ENCODE data around the gene FAAH.

The FAAH gene

GRCh38 chr1:46449223-46450159 lies 55.4 kb downstream of the FAAH start:
- no peak for DNase-seq (ENCODE audit: low read depth in 2 of 2)

GRCh38 chr1:46450160-46450517 lies 56.0 kb downstream of the FAAH start:
- DNase-seq (ENCODE audit: low read depth in 2 of 2), result no peak

- no peak for DNase-seq (ENCODE audit: low read depth in 2 of 2)
Measured at GRCh38 chr1:46451948-46452930, 58.1 kb downstream of the FAAH start.

GRCh38 chr1:46452931-46453325 lies 58.8 kb downstream of the FAAH start:
- no peak for DNase-seq (ENCODE audit: low read depth in 2 of 2)

GRCh38 chr1:46453449-46453848 lies 59.3 kb downstream of the FAAH start:
- DNase-seq (ENCODE audit: low read depth in 2 of 2), result no peak

GRCh38 chr1:46455951-46456350 lies 61.8 kb downstream of the FAAH start:
- DNase-seq (ENCODE audit: low read depth in 2 of 2), result no peak

GRCh38 chr1:46456411-46456963 lies 62.4 kb downstream of the FAAH start:
- DNase-seq (ENCODE audit: low read depth in 2 of 2), result no peak

GRCh38 chr1:46457178-46457577 lies 63.1 kb downstream of the FAAH start:
- DNase-seq (ENCODE audit: low read depth in 2 of 2), result no peak

GRCh38 chr1:46458190-46458589 lies 64.1 kb downstream of the FAAH start:
- DNase-seq (ENCODE audit: low read depth in 2 of 2), result no peak

GRCh38 chr1:46458846-46459245 lies 64.7 kb downstream of the FAAH start:
- no peak for DNase-seq (ENCODE audit: low read depth in 2 of 2)

- DNase-seq (ENCODE audit: low read depth in 2 of 2), result no peak
Measured at GRCh38 chr1:46459315-46459714, 65.2 kb downstream of the FAAH start.

- DNase-seq (ENCODE audit: low read depth in 2 of 2), result no peak
Measured at GRCh38 chr1:46461017-46461808, 67.1 kb downstream of the FAAH start.

GRCh38 chr1:46461809-46462448 lies 67.8 kb downstream of the FAAH start:
- DNase-seq (ENCODE audit: low read depth in 2 of 2), result no peak

All from activated CD8-positive, alpha-beta memory T cell treated with anti-CD3 and anti-CD28 coated beads for 4 hours (primary cell).